ENCODE results near the gene RANBP17. TPM values are rescaled to one million over a fixed set of nuclear protein-coding genes. Genes with fewer than 3 reads are reported as not detected.
A peak's percentile ranks its signal among the peaks of the same experiment; 100 is the strongest.
"Not testable (repeated sequence)": the region's sequence is repeated elsewhere in the genome, so short reads cannot be mapped to it uniquely, and the experiment has no call there.

RANBP17 gene
- total and polyA plus RNA-seq, 8 donors: 3.5 to 11.3 (median 7.9) TPM

DNA sequence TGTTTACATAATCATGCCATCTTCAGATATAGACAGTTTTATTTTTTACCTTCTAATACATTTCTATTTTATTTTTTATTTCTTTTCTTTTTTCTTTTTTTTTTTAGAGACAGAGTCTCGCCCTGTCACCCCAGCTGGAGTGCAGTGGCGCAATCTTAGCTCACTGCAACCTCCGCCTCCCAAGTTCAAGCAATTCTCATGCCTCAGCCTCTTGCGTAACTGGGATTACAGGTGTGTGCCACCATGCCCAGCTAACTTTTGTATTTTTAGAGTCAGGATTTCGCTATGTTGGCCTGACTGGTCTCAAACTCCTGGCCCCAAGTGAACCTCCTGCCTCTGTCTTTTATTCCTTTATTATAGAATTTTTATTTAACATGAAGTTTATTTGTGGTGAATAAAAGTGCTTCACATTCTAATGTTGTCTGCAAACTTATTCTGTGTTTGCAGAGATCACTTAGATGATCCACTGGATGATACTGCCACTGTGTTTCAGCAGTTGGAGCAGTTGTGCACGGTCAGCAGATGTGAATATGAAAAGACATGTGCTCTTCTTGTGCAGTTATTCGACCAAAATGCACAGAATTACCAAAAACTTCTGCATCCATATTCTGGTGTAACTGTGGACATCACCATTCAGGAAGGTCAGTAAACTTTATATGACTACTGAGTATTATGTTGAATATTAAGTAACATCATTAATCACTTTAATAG lies 62.2 kb downstream of the RANBP17 start:
- DNase-seq (no peak), ATAC-seq (no peak), FAIRE-seq (no peak)
- 94% methylated on average over 7 of the region's 7 CpGs for WGBS, 2 donors
- TF ChIP-seq, protein P1, sequence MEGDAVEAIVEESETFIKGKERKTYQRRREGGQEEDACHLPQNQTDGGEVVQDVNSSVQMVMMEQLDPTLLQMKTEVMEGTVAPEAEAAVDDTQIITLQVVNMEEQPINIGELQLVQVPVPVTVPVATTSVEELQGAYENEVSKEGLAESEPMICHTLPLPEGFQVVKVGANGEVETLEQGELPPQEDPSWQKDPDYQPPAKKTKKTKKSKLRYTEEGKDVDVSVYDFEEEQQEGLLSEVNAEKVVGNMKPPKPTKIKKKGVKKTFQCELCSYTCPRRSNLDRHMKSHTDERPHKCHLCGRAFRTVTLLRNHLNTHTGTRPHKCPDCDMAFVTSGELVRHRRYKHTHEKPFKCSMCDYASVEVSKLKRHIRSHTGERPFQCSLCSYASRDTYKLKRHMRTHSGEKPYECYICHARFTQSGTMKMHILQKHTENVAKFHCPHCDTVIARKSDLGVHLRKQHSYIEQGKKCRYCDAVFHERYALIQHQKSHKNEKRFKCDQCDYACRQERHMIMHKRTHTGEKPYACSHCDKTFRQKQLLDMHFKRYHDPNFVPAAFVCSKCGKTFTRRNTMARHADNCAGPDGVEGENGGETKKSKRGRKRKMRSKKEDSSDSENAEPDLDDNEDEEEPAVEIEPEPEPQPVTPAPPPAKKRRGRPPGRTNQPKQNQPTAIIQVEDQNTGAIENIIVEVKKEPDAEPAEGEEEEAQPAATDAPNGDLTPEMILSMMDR (IDR thresholded peaks at IDR 0.05): no peak
- no peak overlapping the region for H3K4me3 ChIP-seq
- H3K36me3 ChIP-seq: no peaks in the 10 kb centered on the region
- no peaks in the 10 kb centered on the region for H3K4me1 ChIP-seq
- H3K27me3 ChIP-seq: no peaks in the 10 kb centered on the region
- intact Hi-C loops (cut with DNase I): no loop called here
- no peak overlapping the region for H3K27ac ChIP-seq
- no peaks in the 10 kb centered on the region for H3K9me3 ChIP-seq

DNA sequence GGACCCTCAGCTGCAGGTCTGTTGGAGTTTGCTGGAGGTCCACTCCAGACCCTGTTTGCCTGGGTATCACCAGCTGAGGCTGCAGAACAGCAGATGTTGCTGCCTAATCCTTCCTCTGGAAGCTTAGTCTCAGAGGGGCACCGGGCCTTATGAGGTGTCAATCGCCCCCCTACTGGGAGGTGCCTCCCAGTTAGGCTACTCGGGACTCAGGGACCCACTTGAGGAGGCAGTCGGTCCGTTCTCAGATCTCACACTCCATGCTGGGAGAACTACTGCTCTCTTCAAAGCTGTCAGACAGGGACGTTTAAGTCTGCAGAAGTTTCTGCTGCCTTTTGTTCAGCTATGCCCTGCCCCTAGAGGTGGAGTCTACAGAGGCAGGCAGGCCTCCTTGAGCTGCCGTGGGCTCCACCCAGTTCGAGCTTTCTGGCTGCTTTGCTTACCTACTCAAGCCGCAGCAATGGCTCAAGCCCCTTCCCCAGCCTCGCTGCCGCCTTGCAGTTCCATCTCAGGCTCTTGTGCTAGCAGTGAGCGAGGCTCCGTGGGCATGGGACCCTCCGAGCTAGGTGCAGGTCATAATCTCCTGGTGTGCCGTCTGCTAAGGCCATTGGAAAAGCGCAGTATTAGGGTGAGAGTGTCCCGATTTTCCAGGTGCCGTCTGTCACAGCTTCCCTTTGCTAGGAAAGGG lies 73.9 kb downstream of the RANBP17 start:
- ATAC-seq; H3K36me3 ChIP-seq; intact Hi-C loops (cut with DNase I); H3K4me3 ChIP-seq; H3K27ac ChIP-seq; FAIRE-seq; H3K9me3 ChIP-seq; H3K27me3 ChIP-seq; H3K4me1 ChIP-seq: not testable (repeated sequence)
- peak in 1 of 6 donors; percentile 36 for DNase-seq
- 91 to 96% methylated on average over 18 of the region's 18 CpGs for WGBS, 2 donors

- Histone ChIP-seq H3K27me3 (no peaks in the 10 kb centered on the region), H3K9me3 (no peaks in the 10 kb centered on the region), H3K27ac (no peak overlapping the region), H3K36me3 (no peaks in the 10 kb centered on the region), H3K4me1 (no peaks in the 10 kb centered on the region), H3K4me3 (no peak overlapping the region)
- intact Hi-C loops (cut with DNase I): no loop called here
- no peak for FAIRE-seq
- TF ChIP-seq, protein P1 (IDR thresholded peaks at IDR 0.05): no peak
- no peak for DNase-seq
- no peak for ATAC-seq
These were observed 75.3 kb downstream of the RANBP17 start for GRCh38 chr5:170937072-170937471.

DNA sequence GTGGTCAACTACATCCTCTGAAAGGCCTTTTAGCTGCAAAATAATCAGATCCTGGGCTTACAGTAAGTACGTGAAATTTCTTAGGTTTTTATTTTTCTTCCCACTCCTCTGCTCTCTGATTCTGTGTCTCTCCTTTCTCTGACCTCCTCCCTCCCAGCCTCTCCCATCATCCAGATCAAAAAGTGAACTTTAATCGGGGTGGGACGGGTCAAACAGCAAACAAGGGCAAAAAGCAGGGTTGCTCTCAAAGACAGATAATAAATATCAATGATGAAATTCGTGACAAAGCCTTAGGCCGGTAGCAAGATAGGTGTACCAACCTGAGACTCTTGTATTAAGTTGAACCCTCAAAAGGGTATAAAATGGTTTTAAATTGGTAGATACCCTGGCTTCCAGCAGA lies 76.1 kb downstream of the RANBP17 start:
- no peak overlapping the region for H3K4me3 ChIP-seq
- H3K9me3 ChIP-seq: no peaks in the 10 kb centered on the region
- WGBS, 2 donors: 72 to 83% methylated on average over 5 of the region's 5 CpGs
- no peak overlapping the region for H3K27ac ChIP-seq
- TF ChIP-seq, protein P1 (IDR thresholded peaks at IDR 0.05): no peak
- H3K4me1 ChIP-seq: no peaks in the 10 kb centered on the region
- FAIRE-seq (no peak), ATAC-seq (no peak), DNase-seq (no peak)
- no peaks in the 10 kb centered on the region for H3K36me3 ChIP-seq
- no peaks in the 10 kb centered on the region for H3K27me3 ChIP-seq
- intact Hi-C loops (cut with DNase I): no loop called here

- TF ChIP-seq, protein P1 (IDR thresholded peaks at IDR 0.05): no peak
- H3K4me3 ChIP-seq: no peak overlapping the region
- no peaks in the 10 kb centered on the region for H3K36me3 ChIP-seq
- WGBS, 2 donors: 73 to 88% methylated on average over 8 of the region's 8 CpGs
- H3K27me3 ChIP-seq: no peaks in the 10 kb centered on the region
- no peaks in the 10 kb centered on the region for H3K9me3 ChIP-seq
- intact Hi-C loops (cut with DNase I): no loop called here
- H3K4me1 ChIP-seq: no peaks in the 10 kb centered on the region
- DNase-seq (no peak), ATAC-seq (no peak), FAIRE-seq (no peak)
- H3K27ac ChIP-seq: no peak overlapping the region
These were observed 77.4 kb downstream of the RANBP17 start for GRCh38 chr5:170939178-170939577.

Data from pancreas (tissue), 10 donors.